Small intestine (tissue), 16 donors: ENCODE measurements around the gene RPA3. TPM values are rescaled to one million over a fixed set of nuclear protein-coding genes. Genes with fewer than 3 reads are reported as not detected.

Experiments
- DNase-seq, 2 donors: peaks; one replicate each; pipeline versions ENCODE4 v3.0.0 to v3.0.0-alpha.2; 2013
- FAIRE-seq: peaks from 2 replicates; lab custom pipeline; 2012; peaks lifted over from hg19 to GRCh38; lab: Jason Lieb, UNC
- H3K27ac ChIP-seq, 3 donors: one replicate each; pipeline ENCODE4 v1.5.1; 2013; ENCODE audit warnings: low read length in 2 of 3, mild to moderate bottlenecking in 2 of 3, control low read depth in 1 of 3, inconsistent platforms in 1 of 3, low read depth in 1 of 3, moderate library complexity in 1 of 3
- H3K27me3 ChIP-seq, 3 donors: one replicate each; pipeline ENCODE4 v1.6.1; 2013; ENCODE audit warnings: low read length in 3 of 3, inconsistent platforms in 1 of 3; ENCODE audit not compliant: control insufficient read depth in 3 of 3, insufficient read depth in 3 of 3
- H3K36me3 ChIP-seq, 3 donors: one replicate each; pipeline ENCODE4 v1.6.1; 2013; ENCODE audit warnings: low read length in 3 of 3, inconsistent platforms in 1 of 3, low read depth in 1 of 3, mild to moderate bottlenecking in 1 of 3, moderate library complexity in 1 of 3; ENCODE audit not compliant: control insufficient read depth in 3 of 3, insufficient read depth in 2 of 3
- H3K4me1 ChIP-seq, 3 donors: one replicate each; pipeline ENCODE4 v1.6.1; 2013; ENCODE audit warnings: low read length in 2 of 3, inconsistent platforms in 1 of 3, low read depth in 1 of 3, mild to moderate bottlenecking in 1 of 3, moderate library complexity in 1 of 3; ENCODE audit not compliant: control insufficient read depth in 3 of 3, insufficient read depth in 2 of 3
- H3K4me3 ChIP-seq, 3 donors: one replicate each; pipeline ENCODE4 v1.5.1; 2013; ENCODE audit warnings: low read length in 3 of 3, control low read depth in 1 of 3, inconsistent platforms in 1 of 3, low read depth in 1 of 3, mild to moderate bottlenecking in 1 of 3, moderate library complexity in 1 of 3
- H3K9me3 ChIP-seq, 2 donors: one replicate each; pipeline ENCODE4 v1.6.1; 2013; ENCODE audit warnings: low read depth in 1 of 2, low read length in 1 of 2; ENCODE audit not compliant: control insufficient read depth in 2 of 2, insufficient read depth in 1 of 2
- WGBS, 3 donors: extraction: QIAGEN DNeasy Blood & Tissue Kit; methylation state at CpG; one replicate each; pipeline ENCODE4 v1.1.7; 2013; 5-methylcytosine and 5-hydroxymethylcytosine counted together
- long read RNA-seq, 10 donors: transcript quantifications; one replicate each; lab custom pipeline, GENCODE V29; 2026
- polyA plus RNA-seq, 4 donors: library from polyadenylated mRNA; stranded (reverse) in 3 of 4; unstranded in 1 of 4; fragments of 200-250 nt in 3 of 4; fragments of 120-200 nt in 1 of 4; gene quantifications; one replicate each; pipeline versions ENCODE4 v1.2.1 to v1.2.3, GENCODE V29; 2013
- donor health status: healthy with polysubstance abuse.
- donor health status: control.
- donor health status: control.
- donor health status: Bipolar disorder and iron deficiency.
- donor health status: healthy.

Gene RPA3
- polyA plus RNA-seq: 10 to 100 TPM; 30.0 to 37.2 (median 33.6) TPM
- long read RNA-seq, donor 1, transcript RPA3-207 (2 exons, 641 nt): major isoform, 6 of 114 reads
- long read RNA-seq, donor 1, partial matches to known transcripts: 101 of 114 reads
- long read RNA-seq, donor 1, other reads (novel, unspliced or antisense): 5 of 114 reads
- long read RNA-seq, donor 2, partial matches to known transcripts: 17 of 17 reads
- long read RNA-seq, donor 2, other reads (novel, unspliced or antisense): 0 of 17 reads
- long read RNA-seq, donor 3, partial matches to known transcripts: 34 of 37 reads
- long read RNA-seq, donor 3, other reads (novel, unspliced or antisense): 0 of 37 reads
- long read RNA-seq, donor 4: 0 reads
- long read RNA-seq, donor 5, partial matches to known transcripts: 0 of 2 reads
- long read RNA-seq, donor 5, other reads (novel, unspliced or antisense): 0 of 2 reads
- long read RNA-seq, donor 6, partial matches to known transcripts: 17 of 17 reads
- long read RNA-seq, donor 6, other reads (novel, unspliced or antisense): 0 of 17 reads
- long read RNA-seq, donor 7, partial matches to known transcripts: 42 of 43 reads
- long read RNA-seq, donor 7, other reads (novel, unspliced or antisense): 0 of 43 reads
- long read RNA-seq, donor 8: 0 reads
- long read RNA-seq, donor 9, partial matches to known transcripts: 6 of 6 reads
- long read RNA-seq, donor 9, other reads (novel, unspliced or antisense): 0 of 6 reads
- long read RNA-seq, donor 10, partial matches to known transcripts: 38 of 41 reads
- long read RNA-seq, donor 10, other reads (novel, unspliced or antisense): 0 of 41 reads

DNA sequence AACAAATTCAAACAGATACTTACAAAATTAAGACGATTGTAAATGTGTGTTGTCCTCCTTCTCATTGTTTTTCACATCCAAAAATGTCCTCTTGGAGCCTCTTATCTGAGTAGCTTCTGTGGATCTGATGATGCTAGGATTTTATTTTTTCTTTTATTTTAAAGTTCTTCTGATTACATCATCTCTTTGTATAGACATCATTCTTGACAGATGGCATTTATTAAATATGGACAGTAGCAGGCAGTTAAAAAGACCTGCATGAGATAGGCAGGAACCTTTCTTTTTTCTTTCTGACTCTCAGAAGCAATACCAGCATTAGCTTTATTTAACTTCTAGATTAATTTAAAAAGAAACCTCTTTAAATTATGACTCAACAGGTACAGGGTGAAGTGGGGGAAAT, at the start of gene RPA3:
TSS of gene RPA3 (minus strand) at position 116 of the 400 bp plus-strand sequence. CDS start 78,189 bp downstream, outside the sequence.
- Histone ChIP-seq H3K36me3 (no peaks in the 10 kb centered on the region), H3K4me1 (peaks cover 0 to 2% (median 0%) of the 10 kb centered on the region in 3 donors), H3K27me3 (no peaks in the 10 kb centered on the region), H3K9me3 (no peaks in the 10 kb centered on the region), H3K4me3 (no peak within 1 kb of the TSS), H3K27ac (no peak within 1 kb of the TSS)
- DNase-seq (no peak), FAIRE-seq (no peak)
- WGBS, 3 donors: 85 to 95% (median 89%) methylated on average over 1 of the region's 1 CpG

DNA sequence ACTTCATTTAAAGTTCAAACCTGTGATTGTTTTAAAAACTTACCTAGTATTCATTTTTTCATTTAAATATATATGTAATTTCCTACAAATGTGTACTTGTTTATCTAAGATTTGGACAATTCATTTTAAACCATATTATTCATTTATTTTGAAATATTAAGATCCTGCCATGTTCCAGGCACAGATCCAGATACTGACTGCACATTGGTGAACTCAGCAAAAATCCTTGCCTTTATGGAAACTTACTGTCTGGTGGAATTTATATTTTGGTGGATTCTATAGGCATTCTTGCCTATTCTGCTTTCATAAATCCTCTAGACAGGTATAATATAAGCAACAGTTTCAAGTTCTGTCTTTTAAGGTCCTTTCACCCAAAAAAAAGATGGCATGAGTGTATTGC, 48.3 kb upstream of the RPA3 start:
- Histone ChIP-seq H3K9me3 (no peaks in the 10 kb centered on the region), H3K27me3 (no peaks in the 10 kb centered on the region), H3K36me3 (no peaks in the 10 kb centered on the region), H3K4me3 (no peak overlapping the region), H3K27ac (no peak overlapping the region), H3K4me1 (peaks cover 1 to 4% (median 3%) of the 10 kb centered on the region in 3 donors)
- DNase-seq (no peak), FAIRE-seq (no peak)

DNA sequence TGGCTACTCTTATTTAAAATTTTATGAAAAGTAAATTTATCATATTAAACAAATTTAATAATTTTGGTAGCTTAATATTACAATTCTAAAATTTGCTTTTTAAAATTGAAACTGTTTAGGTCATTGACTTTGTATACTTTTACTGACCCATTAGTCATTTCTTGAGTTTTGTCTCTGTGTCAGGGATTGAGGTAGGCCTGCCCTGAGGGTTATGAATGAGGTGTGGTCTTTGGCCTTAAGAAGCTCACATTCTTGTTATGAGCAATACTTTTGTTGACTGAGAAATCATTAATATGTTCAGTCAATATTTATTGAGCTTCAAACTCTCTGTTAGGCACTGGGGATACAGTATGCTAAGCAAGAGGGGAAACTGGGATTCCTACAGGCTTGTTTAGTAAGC, 47.0 kb upstream of the RPA3 start:
- Histone ChIP-seq H3K27ac (no peak overlapping the region), H3K4me1 (peaks cover 1 to 5% (median 3%) of the 10 kb centered on the region in 3 donors), H3K36me3 (no peaks in the 10 kb centered on the region), H3K4me3 (no peak overlapping the region), H3K27me3 (no peaks in the 10 kb centered on the region), H3K9me3 (no peaks in the 10 kb centered on the region)
- DNase-seq (peak in 1 of 2 donors; percentile 34), FAIRE-seq (peak; percentile 67)

DNA sequence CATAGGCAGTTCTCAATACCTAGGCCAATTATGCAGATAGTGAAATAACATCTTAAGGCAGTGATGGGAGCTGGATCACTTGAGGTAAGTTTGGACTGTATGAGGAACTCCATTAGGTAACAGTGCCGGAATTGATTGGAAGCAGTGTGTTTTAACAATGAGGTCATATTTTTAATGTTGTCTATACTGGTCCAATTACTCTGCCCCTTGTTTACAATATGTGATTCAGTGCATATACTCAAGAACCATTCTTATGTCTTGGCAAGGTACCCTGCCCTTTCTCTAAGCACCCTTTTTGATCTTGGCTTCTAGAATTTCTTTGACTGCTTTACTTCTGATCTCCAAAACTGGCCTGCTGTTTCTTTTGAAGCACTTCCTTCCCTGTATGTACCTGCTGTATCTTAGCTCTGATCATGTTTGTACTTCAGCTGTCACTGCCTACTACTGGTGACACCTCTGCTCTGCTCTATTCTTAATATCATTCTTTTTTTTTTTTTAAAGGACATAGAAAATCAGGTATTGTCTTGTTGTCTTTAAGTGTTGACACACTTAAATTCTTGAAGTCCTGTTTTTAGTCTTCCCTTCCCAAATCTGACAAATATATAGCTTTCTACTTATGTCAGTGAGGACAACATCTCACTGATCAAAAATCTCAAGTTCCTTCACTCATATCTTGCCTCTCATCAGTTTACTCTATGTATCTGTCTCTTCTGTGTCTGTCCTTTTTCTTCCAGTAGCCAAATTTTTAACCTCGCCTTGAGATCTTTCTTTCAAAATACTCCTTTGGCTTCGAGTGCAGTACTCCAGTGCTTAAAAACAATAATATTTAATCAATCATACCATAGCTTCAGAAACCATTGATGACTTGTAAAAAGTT, 46.4 kb upstream of the RPA3 start:
- FAIRE-seq (no peak), DNase-seq (peak in 1 of 2 donors; percentile 17)
- peak overlapping the region in 1 of 3 donors; percentile 32 for H3K27ac ChIP-seq
- no peaks in the 10 kb centered on the region for H3K9me3 ChIP-seq
- WGBS, 3 donors: 79 to 88% (median 84%) methylated on average over 3 of the region's 3 CpGs
- peaks cover 1 to 5% (median 3%) of the 10 kb centered on the region in 3 donors for H3K4me1 ChIP-seq
- no peaks in the 10 kb centered on the region for H3K36me3 ChIP-seq
- no peaks in the 10 kb centered on the region for H3K27me3 ChIP-seq
- no peak overlapping the region for H3K4me3 ChIP-seq

DNA sequence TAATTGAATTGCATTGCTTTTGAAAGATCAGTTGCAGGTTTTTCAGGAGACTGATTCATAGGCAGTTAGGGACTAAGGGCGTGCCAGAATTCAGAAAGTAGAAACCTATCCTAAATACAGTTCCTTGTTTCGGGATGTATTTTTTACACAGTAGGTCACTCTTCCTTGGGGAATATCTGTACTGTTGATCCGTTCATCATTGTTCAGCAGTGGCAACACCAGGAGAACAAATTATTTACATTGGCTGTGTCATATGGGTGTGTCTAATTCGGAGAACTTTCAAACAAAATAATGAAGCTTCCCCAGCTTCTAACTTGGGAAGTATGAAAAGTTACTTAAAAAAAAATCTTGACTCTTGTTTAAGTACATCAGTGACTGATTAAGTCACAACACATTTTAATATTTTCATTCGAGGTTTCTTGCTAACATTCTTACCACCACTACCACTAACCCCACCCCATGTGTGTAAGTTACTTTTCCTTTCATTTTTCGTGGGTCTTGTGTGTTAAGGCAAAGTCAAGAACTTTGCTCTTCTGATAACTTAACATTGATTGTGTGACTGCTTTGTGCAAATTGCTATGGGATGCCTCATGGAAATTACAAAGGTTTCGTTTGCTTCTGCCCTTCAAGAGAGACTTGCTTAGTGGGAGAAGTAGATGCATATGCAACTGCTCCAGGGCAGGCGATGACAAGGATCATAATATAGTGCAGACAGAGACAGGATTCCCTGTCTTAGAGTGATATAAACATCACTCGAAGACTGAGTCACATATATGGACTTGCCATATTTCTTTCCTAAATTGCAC, 43.8 kb upstream of the RPA3 start:
- Histone ChIP-seq H3K4me1 (peaks cover 1 to 5% (median 3%) of the 10 kb centered on the region in 3 donors), H3K4me3 (peak overlapping the region; percentile 17 to 40 (median 22)), H3K27me3 (no peaks in the 10 kb centered on the region), H3K9me3 (no peaks in the 10 kb centered on the region), H3K36me3 (no peaks in the 10 kb centered on the region), H3K27ac (peak overlapping the region; percentile 66 to 85 (median 78))
- peak; percentile 82 to 95 for DNase-seq
- FAIRE-seq: peak; percentile 23
- WGBS, 3 donors: 3 to 9% (median 6%) methylated on average over 9 of the region's 9 CpGs

DNA sequence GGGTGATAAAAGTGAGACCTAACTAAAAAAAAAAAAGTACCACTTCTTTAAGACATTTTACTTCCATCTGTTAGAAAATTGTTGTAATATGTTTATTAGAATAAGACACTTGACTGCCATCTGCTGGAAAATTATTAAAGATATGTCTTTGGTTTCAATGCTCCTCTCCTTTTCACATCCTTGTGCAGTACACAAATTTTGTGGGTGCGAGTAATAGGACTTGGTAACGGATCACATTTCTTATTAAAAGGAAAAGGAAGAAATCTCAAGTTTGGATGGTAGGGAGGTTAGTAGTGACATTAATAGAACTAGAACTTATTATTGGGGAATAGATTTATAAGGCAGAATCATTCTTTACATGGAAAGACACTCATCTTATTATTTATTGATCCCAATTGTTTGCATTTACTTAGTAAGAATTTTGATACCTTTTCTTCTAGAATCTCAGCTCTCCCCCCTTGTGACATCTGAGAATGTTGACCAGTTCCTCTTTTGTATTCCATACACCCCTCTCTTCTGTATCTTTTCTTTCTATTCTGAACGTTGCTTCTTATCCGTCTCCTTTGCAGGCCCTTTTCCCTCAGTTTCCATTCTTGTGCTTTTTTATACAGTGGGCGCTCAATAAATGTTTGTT, 43.0 kb upstream of the RPA3 start:
- H3K4me1 ChIP-seq: peaks cover 1 to 5% (median 3%) of the 10 kb centered on the region in 3 donors
- H3K27me3 ChIP-seq: no peaks in the 10 kb centered on the region
- FAIRE-seq: peak; percentile 75
- peak overlapping the region in 2 of 3 donors; percentile 17 to 40 for H3K4me3 ChIP-seq
- H3K27ac ChIP-seq: peak overlapping the region; percentile 66 to 85 (median 78)
- no peaks in the 10 kb centered on the region for H3K36me3 ChIP-seq
- WGBS, 3 donors: 12 to 25% (median 24%) methylated on average over 5 of the region's 5 CpGs
- no peaks in the 10 kb centered on the region for H3K9me3 ChIP-seq
- peak; percentile 51 to 72 for DNase-seq

DNA sequence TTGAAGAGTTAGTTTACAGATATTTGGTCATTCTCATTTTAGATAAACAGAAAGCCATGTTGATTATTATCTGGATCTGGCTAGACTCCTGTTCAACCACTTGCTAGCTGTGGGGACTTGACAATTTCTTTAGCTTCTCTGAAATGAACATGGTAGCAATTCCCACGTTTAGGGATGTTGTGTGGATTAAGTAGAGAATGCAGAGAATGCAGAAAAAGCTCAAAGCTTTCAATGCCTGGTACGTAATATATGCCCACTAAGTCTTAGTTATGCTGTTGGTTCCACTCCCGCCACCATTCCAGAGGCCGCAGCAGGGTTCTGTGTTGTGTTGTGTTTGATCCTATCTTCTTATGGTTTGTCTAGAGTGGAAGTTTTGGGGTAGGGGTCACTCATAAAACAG, 39.2 kb upstream of the RPA3 start:
- peaks cover 0 to 3% (median 0%) of the 10 kb centered on the region in 3 donors for H3K4me1 ChIP-seq
- DNase-seq (no peak), FAIRE-seq (no peak)
- no peaks in the 10 kb centered on the region for H3K36me3 ChIP-seq
- no peaks in the 10 kb centered on the region for H3K27me3 ChIP-seq
- 75 to 87% (median 87%) methylated on average over 4 of the region's 4 CpGs for WGBS, 3 donors
- H3K9me3 ChIP-seq: no peaks in the 10 kb centered on the region
- no peak overlapping the region for H3K4me3 ChIP-seq
- H3K27ac ChIP-seq: no peak overlapping the region
